Activated CD4-positive, alpha-beta T cell treated with anti-CD3 and anti-CD28 coated beads for 4 hours (primary cell): ENCODE results near the gene METTL1.

Source experiments
- DNase-seq, 2 donors: peaks; one replicate each; pipeline ENCODE4 v3.0.0-alpha.2; 2020

METTL1 gene

DNA sequence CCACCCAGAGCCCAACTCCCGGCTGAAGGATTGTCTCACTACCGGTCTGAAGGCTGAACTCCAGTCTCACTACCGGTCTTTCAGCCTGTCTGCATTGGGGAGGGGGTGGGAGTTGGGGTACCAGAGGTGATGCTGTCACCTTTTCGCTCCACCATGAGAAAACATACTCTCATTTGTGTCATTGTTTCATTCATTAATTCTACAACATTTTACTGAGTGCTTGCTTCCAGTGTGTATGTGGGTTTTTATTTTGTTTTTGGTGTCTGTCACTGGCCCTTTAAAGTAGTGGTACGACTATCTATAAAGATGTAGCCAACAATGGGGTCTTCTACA lies 19.3 kb downstream of the METTL1 start:
- DNase-seq = no peak

DNA sequence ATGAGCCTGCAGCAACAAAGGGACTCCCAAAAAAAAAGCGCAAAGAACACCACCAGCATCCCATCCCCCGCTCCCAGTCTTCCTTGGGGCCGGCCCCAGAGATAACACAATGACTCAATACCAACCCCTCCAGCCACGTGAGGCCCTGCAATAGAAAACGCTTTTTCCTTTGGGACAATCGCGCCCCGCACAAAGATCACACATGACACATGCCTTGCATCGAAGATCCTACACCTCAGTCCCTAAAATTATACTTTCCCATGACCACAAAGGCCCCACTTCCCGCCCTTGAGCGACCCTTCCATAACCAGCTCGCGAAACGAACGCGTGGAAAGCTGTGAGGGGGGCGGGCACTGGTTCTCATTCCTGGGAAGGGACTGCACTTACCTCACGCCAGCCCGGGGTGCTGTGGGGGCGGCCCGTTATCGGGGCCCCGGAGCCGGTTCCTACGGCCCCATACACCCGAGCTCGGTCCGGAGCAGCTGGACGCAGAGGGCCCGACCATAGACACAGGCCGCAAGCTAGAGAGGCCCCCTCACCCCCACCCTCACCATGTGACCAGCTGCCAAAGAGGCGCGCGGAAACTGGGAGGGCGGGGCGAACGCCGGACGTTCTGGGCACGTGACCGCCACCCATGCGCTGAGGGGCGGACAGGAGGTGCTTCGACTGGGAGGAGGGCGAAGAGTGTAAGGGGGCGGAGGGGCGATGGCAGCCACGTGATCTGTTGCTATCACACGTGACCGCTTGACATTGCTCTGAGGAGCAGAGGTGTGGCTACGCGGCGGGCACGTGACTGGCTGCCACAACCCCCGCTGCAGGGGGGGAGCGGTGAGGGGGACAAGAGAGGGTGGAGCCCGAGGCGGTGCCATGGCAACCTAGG lies 19.9 kb downstream of the METTL1 start, which contains the start of gene CDK4:
TSS of gene CDK4 (minus strand) at position 523 of the 880 bp plus-strand sequence. CDS start 593 bp downstream, outside the sequence.
- peak; percentile 96 to 98 for DNase-seq

DNA sequence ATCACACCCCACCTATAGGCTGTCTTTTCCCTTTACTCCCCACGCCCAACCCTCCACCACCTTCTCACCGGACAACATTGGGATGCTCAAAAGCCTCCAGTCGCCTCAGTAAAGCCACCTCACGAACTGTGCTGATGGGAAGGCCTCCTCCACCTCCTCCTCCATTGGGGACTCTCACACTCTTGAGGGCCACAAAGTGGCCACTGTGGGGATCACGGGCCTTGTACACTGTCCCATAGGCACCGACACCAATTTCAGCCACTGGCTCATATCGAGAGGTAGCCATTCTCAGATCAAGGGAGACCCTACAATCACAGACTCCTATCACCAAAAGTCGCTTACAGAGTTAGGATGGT lies 20.5 kb downstream of the METTL1 start:
- no peak for DNase-seq

DNA sequence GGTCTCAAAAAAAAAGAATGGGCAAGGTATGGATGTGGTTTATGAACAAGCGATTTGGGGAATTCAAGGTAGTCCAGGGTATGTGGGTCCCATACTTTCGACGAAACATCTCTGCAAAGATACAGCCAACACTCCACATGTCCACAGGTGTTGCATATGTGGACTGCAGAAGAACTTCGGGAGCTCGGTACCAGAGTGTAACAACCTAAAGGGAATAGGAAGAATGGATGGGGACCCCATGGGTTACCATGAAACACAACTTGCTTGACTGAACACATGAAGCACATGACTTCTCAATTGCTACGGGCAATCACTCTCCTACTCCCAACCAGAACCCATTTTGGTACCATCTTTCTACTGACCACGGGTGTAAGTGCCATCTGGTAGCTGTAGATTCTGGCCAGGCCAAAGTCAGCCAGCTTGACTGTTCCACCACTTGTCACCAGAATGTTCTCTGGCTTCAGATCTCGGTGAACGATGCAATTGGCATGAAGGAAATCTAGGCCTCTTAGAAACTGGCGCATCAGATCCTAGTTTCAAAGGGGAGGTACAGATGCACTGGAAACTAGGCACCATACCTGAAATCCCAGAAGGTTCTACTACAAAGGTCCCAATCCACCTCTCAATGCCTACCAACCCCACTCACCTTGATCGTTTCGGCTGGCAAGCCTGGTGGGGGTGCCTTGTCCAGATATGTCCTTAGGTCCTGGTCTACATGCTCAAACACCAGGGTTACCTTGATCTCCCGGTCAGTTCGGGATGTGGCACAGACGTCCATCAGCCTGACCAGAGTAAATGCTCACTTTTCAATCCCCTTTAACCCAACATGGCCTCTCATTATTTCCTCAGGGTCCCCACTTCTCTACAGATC lies 21.1 kb downstream of the METTL1 start:
- DNase-seq = no peak

DNA sequence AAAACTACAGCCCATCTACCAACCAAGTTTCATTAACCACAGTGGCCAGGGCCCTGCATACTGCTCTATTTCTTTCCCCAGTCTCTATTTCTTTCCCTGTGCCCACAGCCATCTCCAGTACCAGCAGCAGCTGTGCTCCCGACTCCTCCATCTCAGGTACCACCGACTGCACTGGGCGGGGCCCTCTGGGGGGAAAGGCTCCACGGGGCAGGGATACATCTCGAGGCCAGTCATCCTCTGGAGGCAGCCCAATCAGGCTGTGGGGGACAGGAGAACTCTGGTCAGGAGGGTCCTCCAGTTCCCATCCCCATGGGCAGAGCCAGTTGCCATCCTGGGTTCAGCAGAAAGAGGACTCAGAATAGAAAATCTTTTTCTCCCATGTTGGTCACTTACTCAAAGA lies 22.8 kb downstream of the METTL1 start:
- DNase-seq = no peak

DNA sequence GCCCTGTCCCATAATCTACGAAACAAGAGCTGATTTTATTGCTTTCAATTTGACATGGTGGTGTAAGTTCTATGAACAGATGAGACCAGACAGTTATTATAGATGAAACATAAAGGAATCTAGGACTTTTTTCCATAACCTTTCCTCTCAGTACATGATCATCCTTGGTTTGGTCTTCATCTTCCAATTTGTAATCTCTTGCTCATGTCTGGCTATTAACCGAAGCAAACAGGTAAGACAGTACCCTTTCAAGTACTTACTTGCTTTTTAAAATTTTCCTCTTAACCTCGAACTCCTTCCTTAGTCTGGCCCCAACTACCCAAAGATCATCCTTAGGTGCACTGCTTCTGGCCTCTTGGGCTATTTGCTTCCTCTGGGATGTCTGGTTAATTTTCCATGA lies 25.9 kb downstream of the METTL1 start:
- no peak for DNase-seq

DNA sequence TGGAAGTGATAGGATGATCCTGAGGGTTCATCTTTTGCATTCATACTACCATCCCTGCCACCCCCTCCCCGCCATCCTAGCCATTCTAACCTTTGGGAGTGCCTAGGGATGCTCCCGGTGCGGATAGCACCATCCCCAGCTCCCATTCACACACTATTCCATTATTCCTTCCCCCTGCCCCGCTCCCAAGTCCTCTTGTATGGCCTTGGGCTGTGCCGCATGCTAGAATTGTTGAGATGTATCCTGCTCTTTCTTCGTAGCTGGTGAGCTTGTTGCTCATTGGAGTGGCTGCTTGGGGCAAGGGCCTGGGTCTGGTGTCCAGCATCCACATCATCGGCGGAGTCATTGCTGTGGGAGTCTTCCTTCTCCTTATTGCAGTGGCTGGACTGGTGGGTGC lies 26.4 kb downstream of the METTL1 start:
- no peak for DNase-seq

DNA sequence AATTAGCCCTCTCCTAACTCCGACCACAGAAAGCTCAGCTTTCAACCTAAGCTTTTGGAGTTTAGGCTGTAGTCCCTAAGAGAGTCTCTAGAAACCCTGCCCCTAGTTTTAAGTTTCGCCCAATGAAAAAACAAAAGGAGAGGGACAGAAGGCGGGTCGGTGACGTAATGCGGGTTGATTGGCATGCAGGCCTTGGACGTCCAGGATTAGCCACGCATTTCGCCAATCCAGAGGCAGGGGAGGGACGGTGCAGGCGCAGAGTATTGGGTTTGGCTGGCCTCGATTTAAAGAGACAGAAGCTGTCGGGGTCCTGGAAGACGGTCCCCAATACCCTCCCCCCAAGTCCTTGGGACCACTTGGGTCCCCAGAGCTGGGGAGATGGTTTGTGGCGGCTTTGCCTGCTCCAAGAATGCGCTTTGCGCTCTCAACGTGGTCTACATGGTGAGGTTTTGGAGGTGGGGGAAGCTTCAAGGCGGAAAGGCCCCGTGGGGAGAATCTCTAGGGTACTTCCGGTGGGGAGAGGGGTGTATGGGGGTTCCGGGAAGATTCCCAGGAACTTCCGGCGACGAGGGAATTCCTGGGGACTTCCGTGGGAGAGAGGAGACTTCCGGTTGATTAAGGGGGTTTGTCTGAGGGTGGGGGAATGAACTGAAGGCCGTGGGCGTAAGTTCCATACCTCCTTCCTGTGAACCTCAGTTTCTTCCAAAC lies 27.0 kb downstream of the METTL1 start, which contains the start of gene TSPAN31:
TSS of gene TSPAN31 (plus strand) at position 263 of the 708 bp plus-strand sequence. CDS start at position 379, 116 bp downstream.
- DNase-seq = peak; percentile 93 to 94

DNA sequence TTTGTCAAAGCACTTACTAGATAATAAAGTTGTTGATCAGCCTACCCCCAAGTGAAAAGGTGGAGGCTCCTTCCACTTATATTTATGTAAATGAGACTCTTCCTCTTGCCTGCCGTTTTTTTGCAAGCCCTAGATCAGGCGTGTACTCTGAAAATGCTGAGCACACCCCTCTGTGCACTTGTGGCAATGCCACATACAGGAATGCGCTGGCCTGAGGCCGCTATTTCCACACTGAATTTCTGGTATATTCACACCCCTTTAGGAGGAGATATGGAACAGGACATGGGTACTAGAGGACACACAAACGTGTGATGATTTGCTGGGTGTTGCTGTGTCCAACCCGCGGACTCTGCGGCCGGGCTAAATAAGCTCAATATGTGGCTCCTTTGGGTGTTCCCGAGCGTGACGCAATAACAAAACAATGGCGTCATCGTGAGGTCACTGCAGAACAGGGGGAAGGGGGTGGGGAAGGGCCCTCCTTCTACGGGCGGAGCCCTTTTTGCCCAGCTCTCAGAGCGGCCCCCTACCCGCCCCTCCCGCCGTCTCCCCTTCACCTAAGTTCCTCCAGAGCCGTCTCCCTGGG lies 27.6 kb downstream of the METTL1 start:
- peak; percentile 61 to 69 for DNase-seq

DNA sequence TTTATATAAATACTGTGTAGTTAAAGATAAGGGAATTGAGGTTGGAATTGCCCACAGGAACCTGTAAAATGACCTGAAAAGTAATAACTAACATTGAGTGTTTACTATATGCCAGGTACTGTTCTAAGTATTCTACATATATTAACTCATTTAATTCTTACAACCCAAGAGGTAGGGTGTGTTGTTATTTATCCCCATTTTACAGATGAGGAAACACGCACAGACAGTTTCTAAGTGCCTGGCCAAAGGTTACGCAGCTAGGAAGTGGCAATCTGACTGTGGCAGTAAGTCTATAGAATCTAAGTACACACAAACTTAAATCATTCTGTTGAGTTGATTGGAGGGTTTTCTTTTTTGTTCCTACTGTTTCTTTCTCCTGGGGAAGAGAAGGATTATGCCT lies 28.1 kb downstream of the METTL1 start:
- DNase-seq = no peak

DNA sequence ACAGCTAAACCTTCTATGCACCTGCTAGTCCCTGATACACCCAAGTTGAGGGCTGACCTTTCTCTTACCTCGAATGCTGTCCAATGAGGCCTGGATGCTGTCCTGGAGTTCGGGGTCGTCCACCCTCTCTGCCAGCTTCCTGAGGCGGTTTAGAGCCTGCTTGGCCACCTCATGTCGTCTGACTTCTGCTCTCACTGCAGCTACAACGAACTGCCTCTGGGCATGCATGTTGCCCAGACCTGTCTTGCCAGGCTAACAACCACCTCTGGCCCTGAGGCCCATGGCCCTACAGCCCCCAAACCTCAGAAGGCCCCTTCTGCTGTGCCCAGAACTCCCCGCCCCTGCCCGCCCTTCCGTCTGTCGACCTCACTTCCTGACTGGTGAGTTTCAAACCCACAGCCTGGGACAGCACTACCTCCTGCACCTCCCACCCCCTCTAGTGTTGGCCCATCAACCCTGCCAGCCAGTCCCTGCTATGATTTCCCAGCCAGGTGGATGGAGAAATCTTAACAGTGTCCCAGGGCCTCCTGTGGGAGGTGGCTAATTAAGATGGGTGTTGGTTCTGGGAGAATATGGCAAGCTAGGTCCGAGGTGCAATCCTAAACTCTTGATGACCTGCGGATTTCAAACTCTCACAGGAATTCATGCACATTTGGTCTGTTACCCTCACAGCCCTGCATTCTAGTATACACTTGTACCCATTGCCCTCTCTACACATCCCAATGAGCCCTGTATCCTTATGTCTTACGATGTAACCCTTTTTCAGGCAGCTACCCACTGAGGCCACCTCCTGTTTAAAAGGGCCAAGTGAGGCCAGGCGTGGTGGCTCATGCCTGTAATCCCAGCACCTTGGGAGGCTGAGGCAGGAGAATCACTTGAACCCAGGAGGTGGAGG lies 29.8 kb downstream of the METTL1 start:
- peak; percentile 73 to 80 for DNase-seq

DNA sequence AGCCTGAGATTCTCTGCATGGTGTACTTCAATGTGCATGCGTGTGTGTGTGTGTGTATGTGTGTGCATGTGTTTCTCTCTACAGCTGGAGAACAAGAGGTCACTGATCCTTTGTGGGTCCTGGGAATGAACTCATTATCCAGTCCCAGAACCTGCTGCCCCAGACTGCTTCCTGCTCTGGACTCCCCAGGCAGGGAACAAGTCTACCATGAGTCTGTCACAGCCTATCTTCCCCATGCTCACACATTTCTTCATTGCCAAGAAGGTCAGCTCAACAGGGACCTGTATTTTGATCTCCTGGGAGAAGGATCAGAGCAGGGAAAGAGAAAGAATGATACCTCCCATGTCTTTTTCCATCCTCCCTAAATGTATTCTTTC lies 30.5 kb downstream of the METTL1 start:
- no peak for DNase-seq

DNA sequence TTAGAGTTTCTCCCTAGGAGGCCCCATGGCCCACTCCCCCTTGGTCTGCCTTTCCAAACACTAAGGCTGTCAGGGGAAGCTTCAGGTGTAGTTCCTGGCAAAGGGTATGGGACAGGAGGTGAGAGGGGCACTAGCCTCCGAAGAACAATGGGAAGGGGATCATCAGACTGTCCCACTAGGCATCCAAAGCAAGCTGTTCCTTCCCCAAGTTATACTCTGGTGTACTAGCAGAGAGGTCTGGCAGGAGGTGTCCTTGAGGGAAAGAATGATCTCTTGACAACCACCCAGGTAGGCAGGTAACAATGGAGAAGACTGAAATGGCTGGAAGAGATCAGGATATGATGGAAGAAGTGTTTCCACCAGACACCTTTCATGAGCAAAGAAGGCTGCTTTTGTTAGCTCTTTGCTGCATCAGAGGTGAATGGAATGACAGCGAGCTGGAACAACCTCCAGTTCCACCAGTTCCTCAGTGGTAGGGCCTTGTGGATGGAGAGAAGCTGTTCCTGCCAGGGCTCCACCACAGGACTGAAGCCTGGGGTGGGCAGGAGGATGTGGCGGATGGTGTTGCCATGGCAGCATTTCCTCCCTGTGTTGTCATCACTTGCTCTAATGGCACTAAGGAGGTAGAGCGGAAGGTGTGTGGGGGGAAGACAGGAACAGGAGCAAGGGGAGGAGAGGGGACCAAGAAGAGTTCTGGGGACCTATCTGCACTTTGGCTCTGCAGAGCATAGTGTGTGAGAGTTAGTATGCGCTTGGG lies 31.1 kb downstream of the METTL1 start:
- peak; percentile 70 to 72 for DNase-seq

DNA sequence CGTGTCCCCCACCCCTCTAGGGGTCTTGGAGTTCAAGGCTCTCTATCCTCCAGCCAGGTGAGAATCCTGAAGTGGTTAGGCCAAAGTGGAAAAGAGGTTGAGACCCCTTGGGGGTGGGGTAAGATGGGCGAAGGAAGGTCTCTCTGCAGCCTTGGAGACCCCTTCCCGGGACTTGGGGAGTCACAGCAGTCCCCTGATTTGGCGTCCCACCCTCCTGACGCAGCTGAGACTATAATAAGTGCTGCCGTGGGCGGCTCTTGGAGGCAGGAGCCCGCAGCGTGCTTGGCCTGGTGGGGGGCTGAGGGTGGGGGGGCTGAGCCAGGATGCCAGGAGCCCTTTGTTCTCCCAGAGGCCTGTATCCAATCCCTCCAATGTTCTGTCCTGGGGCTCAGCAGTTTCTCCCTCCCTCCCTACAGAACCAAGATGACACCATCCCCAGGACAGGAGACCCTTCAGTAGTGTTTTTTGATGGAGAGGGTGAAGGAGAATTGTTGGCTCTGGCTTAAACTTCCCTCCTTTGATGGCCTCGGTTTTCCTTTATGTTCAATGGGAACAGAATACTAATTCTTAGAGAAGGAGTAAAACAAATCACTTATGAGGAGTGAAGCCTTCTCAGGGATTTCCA lies 31.9 kb downstream of the METTL1 start:
- DNase-seq = no peak

DNA sequence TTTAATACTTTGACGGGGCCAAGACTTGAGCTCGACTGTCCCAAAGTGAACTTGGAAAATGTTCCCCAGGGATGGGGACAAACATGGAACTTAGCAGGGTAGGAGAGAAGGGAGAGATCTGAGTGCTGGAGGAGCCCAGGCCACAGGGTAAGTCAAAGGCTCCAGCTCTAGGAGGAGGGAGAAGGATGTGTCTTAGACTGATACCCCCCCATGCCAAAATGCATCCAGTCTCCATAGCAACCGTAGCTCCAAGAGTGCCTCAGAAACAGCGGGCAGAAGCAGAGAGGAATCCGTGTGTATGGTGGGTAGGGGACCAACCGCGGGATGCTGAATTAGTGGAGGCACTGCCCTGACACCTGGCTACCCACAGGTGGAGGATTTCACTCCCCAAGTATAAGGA lies 32.5 kb downstream of the METTL1 start:
- no peak for DNase-seq

DNA sequence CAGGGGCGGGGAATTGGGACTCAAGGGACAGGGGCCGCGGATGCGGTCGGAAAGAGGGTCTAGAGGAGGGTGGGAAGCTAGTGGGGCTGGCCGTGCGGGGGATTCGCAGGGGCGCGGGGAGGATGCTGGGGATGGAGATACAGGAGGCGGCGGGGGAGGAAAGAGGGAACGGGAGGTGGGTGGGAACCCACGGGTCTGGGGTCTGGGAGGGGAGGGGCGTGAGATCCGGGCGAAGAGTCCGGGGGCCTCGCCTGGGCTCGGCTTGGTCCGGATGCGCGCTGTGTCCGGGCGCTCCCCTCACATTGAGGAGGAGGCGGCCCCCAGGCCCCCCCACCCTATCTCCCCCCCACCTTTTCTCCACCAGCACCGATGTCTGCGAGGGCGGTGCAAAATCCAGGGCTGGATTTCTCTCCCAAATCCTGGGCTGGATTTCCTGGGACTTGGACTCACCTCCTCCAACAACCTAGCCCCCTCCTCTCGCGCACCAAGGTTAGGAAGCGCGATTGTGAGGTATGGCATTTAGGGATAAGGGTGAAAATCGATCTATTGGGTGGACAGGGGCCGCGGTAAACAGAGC lies 33.2 kb downstream of the METTL1 start, which contains the start of gene AGAP2:
TSS of gene AGAP2 (minus strand) at position 82 of the 577 bp plus-strand sequence. CDS start 496 bp downstream, outside the sequence.
- no peak for DNase-seq

DNA sequence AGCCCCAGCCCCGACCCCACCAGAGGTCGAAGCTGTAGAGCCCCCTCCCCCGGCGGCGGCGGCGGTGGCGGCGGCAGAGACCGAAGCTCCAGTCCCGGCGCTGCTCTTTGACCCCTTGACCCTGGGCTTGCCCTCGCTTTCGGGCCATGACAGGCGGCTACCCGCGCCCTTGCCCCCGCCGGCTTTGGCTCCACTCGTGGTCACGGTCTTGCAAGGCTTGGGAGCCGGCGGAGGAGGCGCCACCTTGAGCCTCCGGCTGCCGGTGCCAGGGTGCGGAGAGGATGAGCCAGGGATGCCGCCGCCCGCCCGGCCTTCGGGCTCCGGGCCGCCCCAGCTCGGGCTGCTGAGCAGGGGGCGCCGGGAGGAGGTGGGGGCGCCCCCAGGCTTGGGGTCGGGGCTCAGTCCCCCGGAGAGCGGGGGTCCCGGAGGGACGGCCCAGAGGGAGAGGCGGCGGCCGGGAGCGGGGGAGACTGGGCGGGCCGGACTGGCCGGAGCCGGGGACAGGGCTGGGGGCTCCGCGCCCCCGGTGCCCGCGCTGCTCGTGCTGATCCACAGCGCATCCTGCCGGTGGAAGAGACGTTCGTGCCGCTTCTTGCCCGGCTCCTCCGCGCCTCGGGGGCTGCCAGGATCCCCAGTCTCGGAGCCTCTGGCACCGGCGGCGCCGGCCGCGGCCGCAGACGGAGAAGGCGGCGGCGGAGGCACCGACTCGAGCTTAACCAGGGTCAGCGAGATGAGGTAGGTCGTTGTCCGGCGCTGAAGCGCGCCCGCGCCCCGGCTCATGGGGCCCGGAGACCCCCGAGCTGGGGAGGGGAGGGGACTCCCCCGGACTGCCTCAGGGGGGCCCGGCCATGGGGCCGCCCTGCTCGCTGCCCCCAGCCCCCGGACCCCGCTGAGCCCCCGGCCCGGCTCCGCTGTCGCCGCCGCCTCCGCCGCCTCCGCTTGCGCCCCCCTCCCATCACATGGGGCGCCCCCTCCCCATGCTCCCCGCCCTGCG lies 34.1 kb downstream of the METTL1 start:
- DNase-seq = no peak

DNA sequence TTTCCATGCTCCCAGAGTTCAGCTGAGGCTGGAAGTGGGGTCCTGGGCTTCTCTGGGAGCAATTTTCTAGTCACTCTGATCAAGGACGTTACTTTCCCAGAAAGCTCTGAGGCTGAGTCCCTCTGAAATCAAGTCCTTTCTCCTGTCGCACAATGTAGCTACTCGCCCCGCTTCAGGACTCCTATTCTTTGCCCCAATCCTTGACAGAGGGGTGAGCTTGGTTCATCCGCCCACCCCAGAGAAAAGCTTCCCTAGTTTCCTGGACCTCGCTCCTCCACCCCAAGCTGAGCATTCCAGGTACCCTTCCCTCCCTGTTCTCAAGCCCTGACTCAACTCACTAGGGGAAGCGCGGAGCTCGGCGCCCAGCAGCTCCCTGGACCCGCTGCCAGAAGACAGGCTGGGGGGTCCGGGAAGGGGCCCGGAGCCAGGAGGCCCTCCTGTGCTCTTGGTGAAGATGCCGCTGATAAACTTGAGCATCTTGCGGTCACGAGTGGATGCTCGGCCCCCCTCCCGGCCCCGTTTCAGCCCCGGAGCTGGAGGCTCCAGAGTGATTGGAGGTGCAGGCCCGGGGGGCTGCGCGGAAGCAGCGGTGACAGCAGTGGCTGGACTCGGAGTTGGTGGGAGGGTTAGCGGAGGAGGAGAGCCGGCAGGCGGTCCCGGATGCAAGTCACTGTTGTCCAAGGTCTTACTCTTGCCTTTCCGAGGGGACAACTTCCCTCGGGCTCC lies 35.0 kb downstream of the METTL1 start:
- DNase-seq = no peak
